ENCODE data around the gene CCDC51. TPM values are rescaled to one million over a fixed set of nuclear protein-coding genes. Genes with fewer than 3 reads are reported as not detected.

The CCDC51 gene
- total RNA-seq, 4 donors from 2014 or later: 2.6 to 11.1 (median 7.8) TPM

- Histone ChIP-seq H3K9me3 (no peaks in the 10 kb centered on the region), H3K27ac (peak overlapping the region; percentile 91 to 97), H3K36me3 (no peaks in the 10 kb centered on the region), H3K4me1 (peaks cover 5 to 8% of the 10 kb centered on the region in 2 donors), H3K4me3 (no peak overlapping the region), H3K27me3 (no peaks in the 10 kb centered on the region)
- no peak for TF ChIP-seq CTCF (IDR thresholded peaks at IDR 0.05)
- TF ChIP-seq POLR2A (IDR thresholded peaks at IDR 0.05): no peak
- intact Hi-C loops (cut with DNase I; ENCODE audit: low total_unique reads): no loop called here
- no peak for DNase-seq
Observed at GRCh38 chr3:48431224-48432029, 8.5 kb downstream of the CCDC51 start.

- Histone ChIP-seq H3K27ac (peak overlapping the region; percentile 91 to 97), H3K4me1 (peaks cover 5 to 11% of the 10 kb centered on the region in 2 donors), H3K9me3 (no peaks in the 10 kb centered on the region), H3K36me3 (no peaks in the 10 kb centered on the region), H3K4me3 (no peak overlapping the region), H3K27me3 (no peaks in the 10 kb centered on the region)
- TF ChIP-seq POLR2A (IDR thresholded peaks at IDR 0.05): no peak
- no peak for TF ChIP-seq CTCF (IDR thresholded peaks at IDR 0.05)
- no peak for DNase-seq
- intact Hi-C loops (cut with DNase I; ENCODE audit: low total_unique reads): no loop called here
Observed at GRCh38 chr3:48430708-48431101, 9.2 kb downstream of the CCDC51 start.

- intact Hi-C loops (cut with DNase I; ENCODE audit: low total_unique reads): no loop called here
- no peaks in the 10 kb centered on the region for H3K27me3 ChIP-seq
- TF ChIP-seq POLR2A (IDR thresholded peaks at IDR 0.05) (peak in 1 of 2 donors; percentile 56), CTCF (IDR thresholded peaks at IDR 0.05) (no peak)
- H3K27ac ChIP-seq: peak within 1 kb of the TSS; percentile 91 to 97
- no peaks in the 10 kb centered on the region for H3K9me3 ChIP-seq
- H3K4me1 ChIP-seq: peaks cover 9 to 11% of the 10 kb centered on the region in 2 donors
- no peaks in the 10 kb centered on the region for H3K36me3 ChIP-seq
- H3K4me3 ChIP-seq: peak within 1 kb of the TSS; percentile 61 to 62
- peak; percentile 83 to 94 for DNase-seq
Observed at GRCh38 chr3:48429960-48430707, 9.8 kb downstream of the CCDC51 start, which contains the start of gene PLXNB1. TSS of gene PLXNB1 (minus strand) at chr3:48430086. CDS start at chr3:48424611, 5,475 bp downstream.

GRCh38 chr3:48429317-48429959 lies 10.5 kb downstream of the CCDC51 start:
- H3K27me3 ChIP-seq: no peaks in the 10 kb centered on the region
- peak overlapping the region; percentile 61 to 62 for H3K4me3 ChIP-seq
- H3K9me3 ChIP-seq: no peaks in the 10 kb centered on the region
- H3K27ac ChIP-seq: peak overlapping the region; percentile 91 to 97
- no peaks in the 10 kb centered on the region for H3K36me3 ChIP-seq
- intact Hi-C loops (cut with DNase I; ENCODE audit: low total_unique reads): no loop called here
- H3K4me1 ChIP-seq: peaks cover 11 to 13% of the 10 kb centered on the region in 2 donors
- TF ChIP-seq CTCF (IDR thresholded peaks at IDR 0.05) (peak in 1 of 4 experiments; percentile 7), POLR2A (IDR thresholded peaks at IDR 0.05) (peak; percentile 3 to 52)
- DNase-seq: peak; percentile 62 to 68

All from uterus (tissue), 4 donors.